ENCODE data around the gene KCNJ3.
"Not testable (repeated sequence)": the region's sequence is repeated elsewhere in the genome, so short reads cannot be mapped to it uniquely, and the experiment has no call there.

Gene KCNJ3

GRCh38 chr2:154849482-154849881 is 151.0 kb downstream of the KCNJ3 start:
- DNase-seq = no peak

GRCh38 chr2:154850532-154850931 is 152.0 kb downstream of the KCNJ3 start:
- DNase-seq = no peak

DNA sequence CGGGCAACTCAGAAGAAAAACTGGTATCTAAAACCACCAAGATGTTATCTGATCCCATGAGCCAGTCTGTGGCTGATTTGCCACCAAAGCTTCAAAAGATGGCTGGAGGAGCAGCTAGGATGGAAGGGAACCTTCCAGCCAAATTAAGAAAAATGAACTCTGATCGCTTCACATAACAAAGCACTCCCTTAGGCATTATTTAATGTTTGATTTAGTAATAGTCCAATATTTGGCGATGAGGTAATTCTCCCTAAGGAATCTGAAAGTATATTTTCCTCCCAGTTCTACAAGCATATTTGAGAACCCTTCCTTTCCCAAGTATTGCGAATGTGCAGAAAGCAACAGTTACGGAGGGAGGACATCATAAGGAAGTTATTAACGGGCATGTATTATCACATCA is 156.6 kb downstream of the KCNJ3 start:
- no peak for DNase-seq

DNA sequence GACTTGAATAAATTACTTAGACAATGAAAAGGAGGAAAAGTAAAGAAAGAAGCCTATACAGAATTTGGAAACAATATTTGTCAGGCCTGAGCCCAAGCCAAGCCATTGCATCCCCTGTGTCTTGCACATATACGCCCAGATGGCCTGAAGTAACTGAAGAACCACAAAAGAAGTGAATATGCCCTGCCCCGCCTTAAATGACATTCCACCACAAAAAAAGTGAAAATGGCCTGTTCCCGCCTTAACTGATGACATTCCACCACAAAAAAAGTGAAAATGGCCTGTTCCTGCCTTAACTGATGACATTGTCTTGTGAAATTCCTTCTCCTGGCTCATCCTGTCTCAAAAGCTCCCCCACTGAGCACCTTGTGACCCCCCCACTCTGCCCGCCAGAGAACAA is 168.7 kb downstream of the KCNJ3 start:
- not testable (repeated sequence) for DNase-seq

DNA sequence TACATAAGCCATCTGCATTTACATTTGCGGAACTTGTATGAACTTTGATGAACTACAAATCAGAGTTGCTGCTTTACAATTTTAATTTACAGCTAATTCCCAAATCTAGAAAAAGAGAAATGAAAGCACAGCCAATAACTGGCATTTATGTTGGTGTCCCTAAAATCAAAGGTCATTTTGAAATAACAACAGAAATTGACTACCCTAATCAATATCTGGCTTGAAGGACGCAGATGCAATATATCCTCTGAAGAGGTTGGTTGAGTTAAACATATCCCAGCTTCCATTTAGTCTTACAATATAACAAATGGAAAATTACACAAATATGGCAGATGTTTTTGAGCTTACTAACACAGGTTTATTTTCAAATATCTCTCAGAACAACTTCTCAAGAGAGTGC is 177.5 kb downstream of the KCNJ3 start:
- no peak for DNase-seq

- no peak for DNase-seq
Observed at GRCh38 chr2:154882725-154883124, 184.2 kb downstream of the KCNJ3 start.

DNA sequence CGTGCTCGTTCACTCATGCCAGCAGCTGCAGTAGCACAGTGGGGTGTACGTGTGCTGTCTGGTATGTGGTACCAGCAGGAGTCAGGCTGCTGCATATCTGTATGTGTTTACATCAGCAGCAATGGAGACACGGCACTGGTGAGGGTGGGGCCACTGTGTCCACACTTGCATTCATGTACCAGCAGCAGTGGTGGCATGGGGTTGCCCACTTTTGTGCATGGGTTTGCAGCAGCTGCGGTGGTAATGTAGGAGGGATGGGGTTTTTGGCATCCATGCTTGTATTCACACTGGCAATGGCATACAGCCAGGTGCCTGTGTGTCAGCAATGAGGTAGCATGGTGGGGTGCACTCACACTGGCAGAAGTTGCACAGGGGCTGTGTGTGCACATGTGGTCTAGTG is 187.8 kb downstream of the KCNJ3 start:
- no peak for DNase-seq

GRCh38 chr2:154898269-154898668 is 199.8 kb downstream of the KCNJ3 start:
- no peak for DNase-seq

GRCh38 chr2:154901063-154901462 is 202.6 kb downstream of the KCNJ3 start:
- DNase-seq = no peak
